IPS-NIHi11 (cell line): ENCODE results near the gene FCN2.
"Not testable (repeated sequence)": the region's sequence is repeated elsewhere in the genome, so short reads cannot be mapped to it uniquely, and the experiment has no call there.

Experiments
- DNase-seq: peaks from one replicate; pipeline ENCODE4 v3.0.0; 2012; ENCODE audit warnings: mixed read lengths, low spot score

The FCN2 gene

DNA sequence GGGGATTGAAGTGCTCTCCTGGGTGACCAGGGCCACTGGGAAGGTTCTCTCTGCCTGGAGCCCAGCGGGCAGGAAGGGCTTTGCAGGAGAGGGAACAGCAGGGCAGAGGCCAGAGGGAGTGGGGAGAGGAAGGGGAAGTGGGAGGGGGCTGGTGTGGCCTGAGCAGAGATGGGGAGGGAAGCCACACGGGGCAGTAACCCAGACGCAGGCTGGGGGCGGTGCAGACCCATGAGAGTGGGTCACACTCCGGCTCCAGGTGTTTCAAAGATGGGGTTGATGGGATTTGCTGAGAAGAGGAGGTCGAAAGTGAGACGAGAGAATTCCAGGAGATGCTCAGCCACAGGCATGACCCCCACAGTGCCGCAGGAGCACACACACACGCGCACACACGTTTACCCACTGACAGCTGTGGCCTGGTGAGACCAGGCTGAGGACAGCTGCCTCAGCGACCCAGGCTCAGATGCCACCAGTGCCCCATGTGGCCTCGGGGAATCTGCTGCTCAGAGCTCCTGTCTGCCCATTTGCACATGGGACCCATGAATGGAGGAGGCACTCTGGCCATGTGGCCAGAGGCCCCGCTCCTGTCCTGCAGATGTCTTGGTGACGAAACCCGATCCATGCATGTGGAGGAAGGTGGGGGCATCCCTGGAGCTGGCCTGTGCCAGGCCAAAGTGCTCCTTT is 32.7 kb upstream of the FCN2 start:
- no peak for DNase-seq

DNA sequence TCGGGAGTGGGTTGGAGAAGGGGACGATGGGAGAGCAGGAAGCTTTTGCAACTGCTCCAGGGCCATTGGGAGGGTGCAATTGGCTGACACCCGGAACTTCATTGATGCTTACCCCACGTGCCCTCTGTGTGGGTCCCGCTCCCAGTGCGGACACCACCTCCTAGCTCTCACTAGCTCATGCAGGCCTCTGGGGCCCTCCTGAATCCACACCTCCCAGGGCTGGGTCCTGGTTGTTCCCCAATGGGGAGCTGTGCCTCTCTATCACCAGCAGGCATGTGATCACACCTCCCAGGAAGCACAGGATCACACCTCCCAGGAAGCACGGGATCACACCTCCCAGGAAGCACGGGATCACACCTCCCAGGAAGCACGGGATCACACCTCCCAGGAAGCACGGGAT is 32.1 kb upstream of the FCN2 start:
- no peak for DNase-seq

DNA sequence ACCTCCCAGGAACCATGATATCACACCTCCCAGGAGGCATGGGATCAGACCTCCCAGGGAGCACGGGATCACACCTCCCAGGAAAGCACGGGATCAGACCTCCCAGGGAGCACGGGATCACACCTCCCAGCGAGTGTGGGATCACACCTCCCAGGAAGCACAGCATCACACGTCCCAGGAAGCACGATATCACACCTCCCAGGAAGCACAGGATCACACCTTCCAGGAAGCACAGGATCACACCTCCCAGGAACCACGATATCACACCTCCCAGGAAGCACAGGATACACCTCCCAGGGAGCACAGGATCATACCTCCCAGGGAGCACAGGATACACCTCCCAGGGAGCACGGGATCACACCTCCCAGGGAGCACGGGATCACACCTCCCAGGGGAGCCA is 30.0 kb upstream of the FCN2 start:
- no peak for DNase-seq

DNA sequence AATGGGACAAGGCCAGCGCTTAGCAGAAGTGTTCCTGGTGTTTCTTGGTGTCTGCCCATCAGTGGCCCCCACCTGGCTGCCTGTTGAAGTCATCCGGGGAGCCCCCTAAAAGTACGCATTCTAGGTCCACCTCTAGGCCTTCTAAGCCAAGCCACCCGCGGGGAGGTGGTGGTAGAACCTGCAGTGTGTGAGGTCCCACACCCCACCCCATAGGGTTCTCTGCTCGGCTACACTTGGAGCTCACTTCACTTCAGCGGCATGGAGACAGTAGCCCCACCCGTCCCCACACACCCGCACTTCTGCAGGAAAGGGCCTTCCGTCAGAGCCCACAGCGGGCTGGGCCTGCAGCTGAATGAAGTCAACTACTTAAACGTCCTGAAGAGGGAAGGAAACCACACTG is 29.6 kb upstream of the FCN2 start:
- no peak for DNase-seq

DNA sequence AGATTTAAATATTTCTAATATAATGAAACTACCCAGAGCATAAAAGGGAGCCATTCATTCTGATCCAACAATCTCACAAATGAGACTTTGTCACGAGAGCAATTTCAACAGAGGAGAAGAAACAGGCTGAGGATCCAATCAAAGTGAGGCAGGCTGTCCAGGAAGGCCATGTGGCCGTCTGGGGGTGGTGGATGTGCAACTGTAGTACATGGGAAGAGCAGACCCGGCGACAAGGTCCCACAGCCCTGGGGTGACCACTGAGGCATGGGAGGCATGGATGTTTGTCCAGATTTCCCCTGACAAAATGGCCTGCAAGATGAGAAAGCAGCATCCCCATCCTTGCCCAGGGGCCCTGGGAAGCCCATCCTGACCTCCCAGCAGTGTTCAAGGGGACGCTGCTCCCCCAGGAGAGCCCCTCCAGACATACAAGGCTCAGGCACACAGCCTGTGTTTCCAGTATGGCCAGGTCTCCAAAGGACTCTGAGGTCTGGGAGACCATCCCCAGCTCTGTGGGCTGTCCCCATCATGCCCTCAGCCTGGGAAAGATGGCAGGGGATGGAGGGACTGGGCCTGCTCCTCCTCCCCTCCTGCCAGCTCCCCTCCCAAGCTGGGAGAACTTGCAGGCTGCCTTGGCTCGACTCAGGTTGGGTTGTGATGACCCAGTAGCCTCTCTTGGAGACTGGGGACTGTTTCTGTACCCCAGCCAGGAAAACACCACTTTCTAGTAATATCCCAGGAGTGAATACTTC is 27.5 kb upstream of the FCN2 start:
- DNase-seq = no peak

DNA sequence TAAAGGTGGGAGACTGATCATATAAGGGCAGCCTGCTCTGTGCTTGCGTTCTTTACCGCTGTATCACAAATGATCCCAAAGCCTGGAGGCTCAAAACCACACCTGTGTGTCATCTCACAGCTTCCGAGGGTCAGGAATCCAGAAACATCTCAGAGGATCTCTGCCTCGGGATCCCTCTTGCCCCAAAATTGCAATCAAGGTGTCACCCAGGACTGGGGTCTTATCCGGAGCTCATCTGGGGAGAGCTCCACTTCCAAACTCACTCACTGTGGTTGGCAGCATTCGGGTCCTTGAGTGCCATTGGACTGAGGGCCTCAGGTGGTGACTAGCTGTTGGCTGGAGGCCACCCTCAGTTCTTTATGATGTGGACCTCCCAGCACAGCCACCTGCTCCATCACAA is 26.7 kb upstream of the FCN2 start:
- DNase-seq = peak; percentile 7

DNA sequence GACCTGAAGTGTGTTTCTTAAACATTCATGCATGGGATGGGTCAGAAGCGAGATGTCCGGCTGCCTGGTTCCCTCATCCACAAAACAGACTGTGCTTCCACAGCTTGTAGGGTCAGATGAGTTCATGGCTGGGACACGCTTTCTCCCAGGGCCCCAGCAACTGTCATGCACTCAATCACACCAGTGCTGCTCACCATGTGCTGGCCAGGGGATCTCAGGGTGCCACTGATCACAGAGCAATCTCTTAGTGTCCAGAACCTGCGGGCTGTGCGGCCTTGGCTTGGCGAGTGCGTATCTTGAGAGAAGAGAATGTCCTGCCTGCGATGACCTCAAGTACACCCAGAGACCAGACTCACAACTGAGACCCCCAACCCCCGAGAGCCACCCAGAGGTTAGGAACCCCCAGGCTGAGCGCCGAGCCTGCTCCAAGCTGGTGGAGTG is 26.0 kb upstream of the FCN2 start:
- peak; percentile 10 for DNase-seq

DNA sequence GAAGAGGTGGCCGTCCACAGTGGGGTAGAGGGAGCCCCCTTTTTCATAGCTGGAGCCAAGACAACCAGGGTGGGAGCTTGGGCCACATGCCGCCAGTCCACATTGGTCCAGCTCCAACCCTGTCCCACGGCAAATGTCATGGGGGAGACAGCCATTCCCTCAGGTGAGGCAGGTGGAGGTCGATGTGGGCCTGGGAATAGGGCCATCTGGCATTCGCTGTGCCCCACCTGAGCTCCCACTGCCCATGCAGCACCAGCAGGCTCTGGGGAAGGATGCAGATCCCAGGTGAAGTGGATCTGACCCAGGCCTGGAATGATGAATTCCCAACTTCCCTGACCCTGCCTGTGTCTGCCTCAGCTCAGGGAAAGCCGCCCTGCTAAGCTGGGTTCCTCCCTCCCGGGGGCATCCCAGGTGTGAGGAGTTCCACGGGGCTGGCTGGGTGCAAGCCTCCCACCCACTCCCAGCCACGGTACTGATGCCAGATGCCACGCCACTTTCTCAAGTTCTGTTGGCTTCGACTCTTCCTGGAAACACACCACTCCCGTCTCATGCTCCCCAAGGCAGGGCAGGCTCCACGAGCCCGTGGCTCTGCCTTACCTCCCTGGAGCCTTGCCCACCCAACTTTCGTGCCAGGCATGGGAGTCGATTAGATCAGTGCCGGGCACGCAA is 25.2 kb upstream of the FCN2 start:
- DNase-seq = peak; percentile 8

DNA sequence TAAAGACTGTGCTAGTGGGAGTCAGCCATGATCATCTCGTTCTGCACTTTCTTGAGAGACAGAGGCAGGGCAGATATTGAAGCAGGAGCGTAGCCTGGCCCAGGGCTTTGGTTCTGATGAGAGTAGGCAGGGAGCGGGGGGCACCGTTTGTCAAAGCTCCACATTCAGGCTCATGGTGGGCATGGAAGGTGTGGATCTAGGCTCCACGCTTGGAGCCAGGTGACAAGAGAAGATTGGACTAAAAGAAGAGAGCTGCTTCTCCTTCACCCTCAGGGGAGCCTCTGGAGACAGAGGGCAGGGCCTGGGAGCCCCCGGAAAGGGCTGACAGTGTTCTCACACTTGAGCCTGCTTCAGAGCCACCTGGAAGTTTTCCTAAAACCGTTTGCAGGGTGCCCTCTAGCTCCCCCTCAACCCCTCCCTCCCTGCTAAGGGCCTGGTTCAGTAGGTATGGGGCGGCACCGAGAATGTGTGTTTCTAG is 24.7 kb upstream of the FCN2 start:
- DNase-seq = peak; percentile 7

GRCh38 chr9:134857451-134857850 is 23.2 kb upstream of the FCN2 start:
- DNase-seq = not testable (repeated sequence)

- DNase-seq = no peak
Measured at GRCh38 chr9:134858051-134858841, 22.4 kb upstream of the FCN2 start.

DNA sequence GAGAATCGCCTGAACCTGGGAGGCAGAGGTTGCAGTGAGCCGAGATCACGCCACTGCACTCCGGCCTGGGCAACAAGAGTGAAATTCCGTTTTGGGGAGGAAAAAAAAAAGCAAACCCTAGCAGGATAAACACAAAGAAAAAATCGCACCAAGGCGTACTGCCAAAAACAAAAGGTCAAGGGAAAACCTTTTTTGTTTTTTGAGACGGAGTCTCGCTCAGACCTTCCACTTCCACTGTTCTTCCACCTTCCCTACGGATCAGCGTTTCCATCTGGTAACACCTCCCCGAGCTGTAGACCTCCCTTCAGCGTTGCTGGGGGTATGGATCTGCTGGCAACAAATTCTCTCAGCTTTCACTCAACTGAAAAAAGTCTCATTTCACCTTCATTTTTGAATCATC is 20.1 kb upstream of the FCN2 start:
- DNase-seq = no peak

DNA sequence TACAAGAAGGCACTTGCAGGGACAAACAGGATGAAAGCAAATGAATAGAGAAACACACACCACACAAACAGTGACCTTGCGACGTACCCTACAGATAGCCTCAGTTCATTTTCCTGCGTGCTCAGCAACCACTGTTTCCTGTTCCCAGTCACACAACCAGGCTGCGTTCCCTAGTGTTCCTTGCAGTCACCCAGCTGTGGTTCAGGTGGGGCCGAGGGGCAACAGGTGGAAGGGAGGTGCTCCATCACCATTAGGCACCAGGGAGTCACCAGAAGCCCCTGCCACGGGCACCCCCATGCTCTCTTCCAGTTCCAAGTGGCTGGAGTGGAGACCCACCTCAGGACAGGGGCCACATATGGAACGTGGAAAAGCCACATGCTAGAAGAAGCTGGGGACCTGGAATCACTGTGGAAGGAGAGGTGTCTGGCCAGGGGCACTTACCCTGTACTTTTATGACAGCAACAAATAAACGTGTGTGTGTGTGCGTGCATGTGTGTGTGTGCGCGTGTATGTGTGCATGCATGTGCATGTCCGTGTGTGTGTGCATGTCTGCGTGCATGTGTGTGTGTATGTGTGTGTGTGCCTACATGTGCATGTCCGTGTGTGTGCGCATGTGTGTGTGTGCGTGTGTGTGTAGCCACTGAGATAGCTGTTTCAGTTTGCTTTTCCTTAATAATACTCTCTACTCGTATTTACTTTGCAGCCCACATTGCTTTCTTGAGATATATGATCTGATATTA is 18.8 kb upstream of the FCN2 start:
- DNase-seq = no peak

GRCh38 chr9:134863306-134863902 is 17.2 kb upstream of the FCN2 start:
- DNase-seq = no peak

DNA sequence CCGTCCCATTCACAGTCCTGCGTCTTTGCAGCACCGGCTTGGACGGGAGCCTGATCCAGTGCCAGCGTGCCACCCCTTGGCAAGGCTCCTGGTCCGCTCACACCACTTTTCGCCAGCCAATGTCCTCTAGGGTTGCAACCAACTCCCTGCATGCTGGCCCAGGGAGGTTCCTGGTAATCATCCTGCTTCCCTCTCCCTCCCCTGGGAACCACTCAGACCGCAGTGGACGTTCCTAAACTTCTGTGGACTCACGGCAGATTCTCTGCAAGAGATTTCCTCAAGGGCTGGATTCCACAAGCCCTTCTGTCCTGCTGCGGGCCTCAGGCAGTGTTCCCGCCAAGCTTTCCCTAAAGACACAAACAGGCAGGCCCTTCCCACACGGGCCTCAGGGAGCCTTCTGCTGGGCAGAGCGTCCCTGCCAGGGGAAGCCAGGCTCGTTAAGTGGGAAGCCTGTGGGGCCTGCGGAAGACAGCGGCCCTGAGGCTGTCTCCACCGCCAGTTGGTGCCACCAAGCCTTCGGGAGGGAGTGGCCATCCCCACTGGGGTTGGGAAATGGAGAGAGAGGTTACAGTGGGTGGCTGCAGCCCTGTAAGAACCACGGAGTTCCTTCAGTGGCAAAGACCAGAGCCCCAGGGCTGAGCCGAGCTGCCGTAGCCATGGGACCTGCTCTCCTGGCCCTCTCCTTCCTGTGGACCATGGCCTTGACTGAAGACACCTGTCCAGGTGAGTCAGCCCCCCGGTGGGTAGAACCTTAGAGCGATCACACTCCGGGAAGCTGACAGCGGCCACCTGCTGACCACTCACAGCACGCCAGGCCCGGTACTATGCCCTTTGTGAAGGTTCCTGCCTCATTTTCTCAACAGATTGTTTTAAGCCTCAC is 16.4 kb upstream of the FCN2 start:
- no peak for DNase-seq

- DNase-seq = no peak
Measured at GRCh38 chr9:134864821-134865190, 15.8 kb upstream of the FCN2 start.

- no peak for DNase-seq
Measured at GRCh38 chr9:134867917-134868750, 12.5 kb upstream of the FCN2 start.

- no peak for DNase-seq
Measured at GRCh38 chr9:134868751-134869553, 11.7 kb upstream of the FCN2 start.
